MCF 10A (cell line): ENCODE data around the gene YWHAQ. TPM values are rescaled to one million over a fixed set of nuclear protein-coding genes. Genes with fewer than 3 reads are reported as not detected.

ENCODE experiments used
- BruUV-seq: library from RNA; stranded (reverse); fragments of 400-500 nt; replicated peaks from 2 replicates; lab custom pipeline; 2021; lab: Mats Ljungman, UMichigan
- CTCF ChIA-PET: fragments of 300-600 bp; sonication (Branson Sonifier 250); formaldehyde crosslinking; extraction: SDS; loops from one replicate; lab custom pipeline; 2021; ENCODE audit warnings: antibody characterized with exemption, inconsistent platforms; lab: Yijun Ruan, JAX
- POLR2A ChIA-PET: fragments of 300-600, 350-650 bp; sonication (Branson Sonifier 250); formaldehyde crosslinking; extraction: SDS; loops from one replicate; lab custom pipeline; 2020; ENCODE audit warnings: antibody characterized with exemption, inconsistent platforms; lab: Yijun Ruan, JAX
- DNase-seq: peaks from one replicate; pipeline ENCODE4 v3.0.0-alpha.2; 2018; ENCODE audit not compliant: unreplicated experiment
- H3K27ac Mint-ChIP-seq: one replicate; pipeline ENCODE4 v1.8.0; 2022; ENCODE audit warnings: mild to moderate bottlenecking, low read depth, mixed read lengths; ENCODE audit not compliant: unreplicated experiment
- H3K27me3 Mint-ChIP-seq: one replicate; pipeline ENCODE4 v1.8.0; 2022; ENCODE audit warnings: mixed read lengths; ENCODE audit not compliant: insufficient read depth, unreplicated experiment
- H3K36me3 Mint-ChIP-seq: one replicate; pipeline ENCODE4 v1.8.0; 2022; ENCODE audit warnings: mild to moderate bottlenecking, moderate library complexity, mixed read lengths; ENCODE audit not compliant: insufficient read depth, unreplicated experiment
- H3K4me1 Mint-ChIP-seq: one replicate; pipeline ENCODE4 v1.8.0; 2022; ENCODE audit warnings: mixed read lengths; ENCODE audit not compliant: insufficient read depth, unreplicated experiment
- H3K4me3 Mint-ChIP-seq: one replicate; pipeline ENCODE4 v1.8.0; 2022; ENCODE audit warnings: mild to moderate bottlenecking, moderate library complexity, mixed read lengths; ENCODE audit not compliant: unreplicated experiment
- H3K9me3 Mint-ChIP-seq: one replicate; pipeline ENCODE4 v1.8.0; 2022; ENCODE audit warnings: mixed read lengths; ENCODE audit not compliant: unreplicated experiment
- CTCF ChIP-seq: fragments of 200-600 bp; IDR thresholded peaks from one replicate; pipeline ENCODE4 v1.8.0; 2022; ENCODE audit warnings: antibody characterized with exemption, mild to moderate bottlenecking; ENCODE audit not compliant: unreplicated experiment
- intact Hi-C: fragments of 100-400 bp; cut with micrococcal nuclease; formaldehyde crosslinking; loops from 2 replicates; pipeline ENCODE4 v1.14.1; 2022
- total RNA-seq: library from RNA; stranded (reverse); gene quantifications from 2 replicates; pipeline ENCODE4 v1.2.3, GENCODE V29; 2022

YWHAQ gene
- total RNA-seq, 1 experiment from 2014 or later = 239 TPM

- intact Hi-C loops = no loop called here
- no TSS peak for BruUV-seq
- no peak for TF ChIP-seq CTCF
- ChIA-PET POLR2A (interaction anchor here (1.2 kb wide), 1 partner anchor 18 kb away, joined by 4 read pairs; no protein-coding TSS in a partner anchor), CTCF (no interaction called here)
- Mint-ChIP-seq H3K9me3 (no peaks in the 10 kb centered on the region), H3K4me3 (no peak overlapping the region), H3K36me3 (peaks cover 80% of the 10 kb centered on the region), H3K27ac (no peak overlapping the region), H3K27me3 (no peaks in the 10 kb centered on the region), H3K4me1 (peaks cover 8% of the 10 kb centered on the region)
- no peak for DNase-seq
These were observed 48.2 kb downstream of the YWHAQ start for GRCh38 chr2:9582624-9583023.

GRCh38 chr2:9578467-9579235 lies 52.1 kb downstream of the YWHAQ start:
- no peak for DNase-seq
- CTCF ChIA-PET = interaction anchor here (0.9 kb wide), 1 partner anchor 9 kb away, joined by 3 read pairs; no protein-coding TSS in a partner anchor
- H3K9me3 Mint-ChIP-seq = no peaks in the 10 kb centered on the region
- no TSS peak for BruUV-seq
- no peaks in the 10 kb centered on the region for H3K27me3 Mint-ChIP-seq
- intact Hi-C loops = no loop called here
- no peak for TF ChIP-seq CTCF
- peaks cover 49% of the 10 kb centered on the region for H3K36me3 Mint-ChIP-seq
- no peak overlapping the region for H3K4me3 Mint-ChIP-seq
- peaks cover under 1% of the 10 kb centered on the region for H3K4me1 Mint-ChIP-seq
- POLR2A ChIA-PET = interaction anchor here (0.6 to 1.0 kb wide), 7 partner anchors 16 to 1385 kb away, joined by 3 to 4 read pairs (median 3); no protein-coding TSS in a partner anchor
- H3K27ac Mint-ChIP-seq = no peak overlapping the region

- ChIA-PET CTCF (no interaction called here), POLR2A (interaction anchor here (1.9 kb wide), 1 partner anchor 19 kb away, joined by 7 read pairs; the partner anchor contains the start of gene ADAM17)
- intact Hi-C loops = no loop called here
- TF ChIP-seq CTCF = no peak
- Mint-ChIP-seq H3K27ac (no peak overlapping the region), H3K9me3 (no peaks in the 10 kb centered on the region), H3K36me3 (peaks cover 16% of the 10 kb centered on the region), H3K4me3 (no peak overlapping the region), H3K4me1 (peaks cover 9% of the 10 kb centered on the region), H3K27me3 (no peaks in the 10 kb centered on the region)
- DNase-seq = no peak
- BruUV-seq = no TSS peak
These were observed 56.5 kb downstream of the YWHAQ start for GRCh38 chr2:9574331-9574730.

DNA sequence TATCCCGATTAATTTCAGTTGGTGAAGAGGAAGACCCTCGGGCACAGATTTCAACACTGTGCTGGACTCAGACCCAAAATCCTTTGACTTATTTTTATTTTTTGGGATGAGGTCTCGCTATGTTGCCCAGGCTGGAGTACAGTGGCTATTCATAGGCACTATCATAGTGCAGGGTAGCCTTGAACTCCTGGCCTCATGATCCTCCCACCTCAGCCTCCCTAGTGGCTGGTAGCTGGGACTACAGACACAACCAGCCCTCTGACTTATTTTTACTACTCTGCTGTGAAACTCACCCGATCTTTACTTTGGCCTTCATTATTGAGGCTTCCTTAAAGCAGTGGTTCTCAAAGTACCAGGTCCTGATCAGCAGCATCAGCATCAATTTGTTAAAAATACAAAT lies 57.0 kb downstream of the YWHAQ start:
- no TSS peak for BruUV-seq
- H3K36me3 Mint-ChIP-seq = peaks cover 19% of the 10 kb centered on the region
- no peak overlapping the region for H3K27ac Mint-ChIP-seq
- ChIA-PET POLR2A (interaction anchor here (1.9 to 2.0 kb wide), 2 partner anchors 15 to 18 kb away, joined by 4 to 7 read pairs; partner anchors contain the start of gene ADAM17), CTCF (interaction anchor here (0.6 kb wide), 1 partner anchor 176 kb away, joined by 3 read pairs; no protein-coding TSS in a partner anchor)
- no peak for TF ChIP-seq CTCF
- DNase-seq = no peak
- no peaks in the 10 kb centered on the region for H3K27me3 Mint-ChIP-seq
- peaks cover 9% of the 10 kb centered on the region for H3K4me1 Mint-ChIP-seq
- no peaks in the 10 kb centered on the region for H3K9me3 Mint-ChIP-seq
- intact Hi-C loops = no loop called here
- H3K4me3 Mint-ChIP-seq = no peak overlapping the region
